Uterus (tissue), 4 donors: ENCODE measurements around the gene CSTF3. TPM values are rescaled to one million over a fixed set of nuclear protein-coding genes. Genes with fewer than 3 reads are reported as not detected.
"Not testable (repeated sequence)": the region's sequence is repeated elsewhere in the genome, so short reads cannot be mapped to it uniquely, and the experiment has no call there.

Experiments used
- DNase-seq, 2 donors: peaks; one replicate each; pipeline ENCODE4 v3.0.0-alpha.2; 2019 to 2020
- H3K27ac ChIP-seq, 2 donors: fragments of 200-600 bp; sonication (generic); 1 replicate in 1 of 2; 2 replicates in 1 of 2; pipeline ENCODE4 v1.5.1; 2016 to 2018
- H3K27me3 ChIP-seq, 2 donors: fragments of 200-600 bp; sonication (generic); one replicate each; pipeline ENCODE4 v1.5.1; 2018 to 2019; ENCODE audit warnings: control low read depth in 1 of 2
- H3K36me3 ChIP-seq, 2 donors: fragments of 200-600 bp; sonication (generic); one replicate each; pipeline ENCODE4 v1.5.1; 2019; ENCODE audit warnings: control low read depth in 1 of 2
- H3K4me1 ChIP-seq, 2 donors: fragments of 200-600 bp; sonication (generic); one replicate each; pipeline ENCODE4 v1.5.1; 2018 to 2019; ENCODE audit warnings: control low read depth in 1 of 2
- H3K4me3 ChIP-seq, 2 donors: fragments of 200-600 bp; sonication (generic); 1 replicate in 1 of 2; 2 replicates in 1 of 2; pipeline ENCODE4 v1.5.1; 2018 to 2019; ENCODE audit warnings: mild to moderate bottlenecking in 1 of 2
- H3K9me3 ChIP-seq, 2 donors: fragments of 200-600 bp; sonication (generic); one replicate each; pipeline ENCODE4 v1.5.1; 2019; ENCODE audit warnings: control low read depth in 1 of 2
- POLR2A ChIP-seq, 2 donors: fragments of 450-650 bp; IDR thresholded peaks; one replicate each; pipeline ENCODE4 v1.6.1; 2016; ENCODE audit warnings: antibody characterized with exemption in 2 of 2, mild to moderate bottlenecking in 1 of 2, moderate library complexity in 1 of 2
- intact Hi-C: fragments of 100-400 bp; cut with DNase I; formaldehyde crosslinking; loops from one replicate; pipeline ENCODE4 v1.15.1; 2023; ENCODE audit warnings: low total_unique reads
- total RNA-seq, 4 donors: library from RNA; depleted of rRNA in 3 of 4; stranded (reverse); fragments of >200 nt in 3 of 4; gene quantifications; one replicate each; pipeline versions ENCODE4 v1.1.0 to v1.2.4, GENCODE V29; 2014 to 2023
- TF ChIP-seq, protein P1 (sequence below), 4 experiments: fragments of 200-600 bp in 2 of 4; fragments of 450-650 bp in 2 of 4; sonication (generic) in 2 of 4; IDR thresholded peaks; one replicate each; pipeline ENCODE4 v1.5.1; 2016 to 2019; ENCODE audit warnings: antibody characterized with exemption in 4 of 4, mild to moderate bottlenecking in 2 of 4, moderate library complexity in 1 of 4
- donor health status: DM: yes; HTN: yes; CAD: no.

CSTF3 gene
- total RNA-seq, 4 donors from 2014 or later, result 7.9 to 53.0 (median 19.0) TPM

DNA sequence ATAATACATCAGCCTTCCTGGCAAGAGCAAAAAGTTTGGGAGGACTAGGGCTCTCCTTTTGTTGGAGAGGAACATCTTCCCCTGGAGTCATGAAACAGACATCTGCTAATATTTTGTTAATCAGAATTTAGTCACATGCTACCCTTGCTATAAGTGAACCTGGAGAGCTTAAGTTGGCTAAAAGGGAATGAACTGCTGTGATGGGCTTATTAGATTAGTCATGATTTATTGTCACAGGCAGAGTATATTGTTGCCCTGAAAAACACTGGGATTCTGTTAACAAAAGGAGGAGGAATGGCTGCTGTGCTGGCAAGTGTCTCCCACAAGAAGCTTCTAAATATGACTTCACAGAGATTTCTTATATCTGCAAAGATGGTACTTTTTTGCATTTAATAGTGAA, 105.9 kb downstream of the CSTF3 start:
- H3K27me3 ChIP-seq, result no peaks in the 10 kb centered on the region
- TF ChIP-seq POLR2A (IDR thresholded peaks at IDR 0.05), result no peak
- TF ChIP-seq, protein P1, sequence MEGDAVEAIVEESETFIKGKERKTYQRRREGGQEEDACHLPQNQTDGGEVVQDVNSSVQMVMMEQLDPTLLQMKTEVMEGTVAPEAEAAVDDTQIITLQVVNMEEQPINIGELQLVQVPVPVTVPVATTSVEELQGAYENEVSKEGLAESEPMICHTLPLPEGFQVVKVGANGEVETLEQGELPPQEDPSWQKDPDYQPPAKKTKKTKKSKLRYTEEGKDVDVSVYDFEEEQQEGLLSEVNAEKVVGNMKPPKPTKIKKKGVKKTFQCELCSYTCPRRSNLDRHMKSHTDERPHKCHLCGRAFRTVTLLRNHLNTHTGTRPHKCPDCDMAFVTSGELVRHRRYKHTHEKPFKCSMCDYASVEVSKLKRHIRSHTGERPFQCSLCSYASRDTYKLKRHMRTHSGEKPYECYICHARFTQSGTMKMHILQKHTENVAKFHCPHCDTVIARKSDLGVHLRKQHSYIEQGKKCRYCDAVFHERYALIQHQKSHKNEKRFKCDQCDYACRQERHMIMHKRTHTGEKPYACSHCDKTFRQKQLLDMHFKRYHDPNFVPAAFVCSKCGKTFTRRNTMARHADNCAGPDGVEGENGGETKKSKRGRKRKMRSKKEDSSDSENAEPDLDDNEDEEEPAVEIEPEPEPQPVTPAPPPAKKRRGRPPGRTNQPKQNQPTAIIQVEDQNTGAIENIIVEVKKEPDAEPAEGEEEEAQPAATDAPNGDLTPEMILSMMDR (IDR thresholded peaks at IDR 0.05), result no peak
- no peaks in the 10 kb centered on the region for H3K36me3 ChIP-seq
- no peak for DNase-seq
- no peaks in the 10 kb centered on the region for H3K9me3 ChIP-seq
- intact Hi-C loops, result no loop called here
- H3K27ac ChIP-seq, result no peak overlapping the region
- no peaks in the 10 kb centered on the region for H3K4me1 ChIP-seq
- no peak overlapping the region for H3K4me3 ChIP-seq

DNA sequence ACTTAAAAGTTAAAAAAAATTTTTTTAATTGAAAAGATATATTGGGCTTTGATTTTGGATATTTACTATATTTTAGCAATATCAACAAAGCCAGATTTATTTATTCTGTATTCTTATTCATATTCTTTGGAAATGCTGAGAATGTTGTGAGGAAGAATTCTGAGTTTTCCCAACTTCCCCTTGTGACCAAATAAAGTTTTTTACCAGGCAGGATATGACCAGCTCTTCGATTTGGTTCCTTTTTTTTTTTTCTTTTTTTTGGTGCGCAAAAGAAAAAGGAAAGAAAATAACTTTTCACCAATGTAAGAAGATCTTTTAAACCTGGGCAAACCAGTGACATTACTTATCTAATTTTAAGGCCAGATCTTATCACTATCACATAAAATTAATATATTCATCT, 109.0 kb downstream of the CSTF3 start:
- TF ChIP-seq, protein P1 (IDR thresholded peaks at IDR 0.05), result no peak
- TF ChIP-seq POLR2A (IDR thresholded peaks at IDR 0.05), result no peak
- H3K4me1 ChIP-seq, result no peaks in the 10 kb centered on the region
- DNase-seq, result no peak
- H3K36me3 ChIP-seq, result no peaks in the 10 kb centered on the region
- H3K27ac ChIP-seq, result no peak overlapping the region
- H3K27me3 ChIP-seq, result no peaks in the 10 kb centered on the region
- H3K9me3 ChIP-seq, result no peaks in the 10 kb centered on the region
- H3K4me3 ChIP-seq, result no peak overlapping the region
- intact Hi-C loops, result no loop called here

GRCh38 chr11:33049565-33050408, 111.5 kb downstream of the CSTF3 start:
- intact Hi-C loops, H3K4me3 ChIP-seq, H3K27ac ChIP-seq, H3K4me1 ChIP-seq, DNase-seq, H3K27me3 ChIP-seq, H3K36me3 ChIP-seq, H3K9me3 ChIP-seq: not testable (repeated sequence)

DNA sequence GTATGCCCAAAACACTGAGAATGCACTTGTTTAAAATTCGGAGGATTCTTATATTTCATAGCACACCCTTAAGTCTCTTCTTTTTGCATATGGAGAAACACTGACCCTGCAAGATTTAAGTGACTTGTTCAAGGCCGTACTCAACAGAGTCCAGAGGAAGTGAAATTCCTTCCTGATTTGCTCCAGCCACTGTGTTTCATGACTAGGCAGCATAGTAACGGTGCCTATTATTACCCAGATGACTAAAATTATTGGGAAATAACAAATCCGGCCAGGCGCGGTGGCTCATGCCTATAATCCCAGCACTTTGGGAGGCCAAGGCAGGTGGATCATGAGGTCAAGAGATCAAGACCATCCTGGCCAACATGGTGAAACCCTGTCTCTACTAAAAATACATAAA, 112.6 kb downstream of the CSTF3 start:
- H3K9me3 ChIP-seq, H3K27ac ChIP-seq, H3K36me3 ChIP-seq, H3K4me1 ChIP-seq, DNase-seq, H3K27me3 ChIP-seq, intact Hi-C loops, H3K4me3 ChIP-seq: not testable (repeated sequence)

DNA sequence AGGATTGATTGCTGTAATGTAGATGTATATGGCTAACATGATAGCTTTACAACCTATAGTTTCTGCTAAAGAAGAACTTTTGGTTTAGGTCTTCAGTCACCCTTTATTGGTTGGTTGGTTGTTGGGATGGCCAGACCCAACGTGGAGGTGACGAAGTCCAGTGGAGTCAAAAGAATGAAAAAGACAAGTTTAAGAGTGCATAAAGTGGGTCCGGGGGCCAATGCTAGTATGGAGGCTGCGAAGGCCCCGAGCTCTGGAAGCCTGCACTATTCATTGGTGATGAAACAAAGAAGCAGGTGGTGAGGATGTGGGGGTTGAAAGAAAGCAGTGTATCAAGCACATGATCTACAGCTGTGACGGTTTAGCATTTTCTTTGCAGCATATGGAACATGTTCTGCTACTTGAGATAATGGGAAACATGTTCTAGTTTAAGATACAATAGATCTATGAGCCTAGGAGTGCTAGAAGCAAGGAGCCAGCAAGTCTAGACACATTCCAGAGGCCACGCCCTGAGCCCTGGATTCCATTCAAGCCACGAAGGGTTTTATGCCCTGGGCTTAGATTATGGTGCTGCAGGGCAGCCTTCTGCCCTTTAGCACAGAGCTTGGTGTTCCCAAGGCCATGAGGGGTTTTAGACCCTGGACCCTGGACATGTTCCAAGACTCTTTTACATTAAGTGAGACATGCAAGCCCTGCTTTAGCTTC, 115.6 kb downstream of the CSTF3 start:
- Histone ChIP-seq H3K4me1 (no peaks in the 10 kb centered on the region), H3K9me3 (no peaks in the 10 kb centered on the region), H3K27ac (no peak overlapping the region), H3K36me3 (no peaks in the 10 kb centered on the region), H3K27me3 (no peaks in the 10 kb centered on the region), H3K4me3 (no peak overlapping the region)
- TF ChIP-seq, protein P1 (IDR thresholded peaks at IDR 0.05), result no peak
- TF ChIP-seq POLR2A (IDR thresholded peaks at IDR 0.05), result no peak
- intact Hi-C loops, result no loop called here
- DNase-seq, result no peak

DNA sequence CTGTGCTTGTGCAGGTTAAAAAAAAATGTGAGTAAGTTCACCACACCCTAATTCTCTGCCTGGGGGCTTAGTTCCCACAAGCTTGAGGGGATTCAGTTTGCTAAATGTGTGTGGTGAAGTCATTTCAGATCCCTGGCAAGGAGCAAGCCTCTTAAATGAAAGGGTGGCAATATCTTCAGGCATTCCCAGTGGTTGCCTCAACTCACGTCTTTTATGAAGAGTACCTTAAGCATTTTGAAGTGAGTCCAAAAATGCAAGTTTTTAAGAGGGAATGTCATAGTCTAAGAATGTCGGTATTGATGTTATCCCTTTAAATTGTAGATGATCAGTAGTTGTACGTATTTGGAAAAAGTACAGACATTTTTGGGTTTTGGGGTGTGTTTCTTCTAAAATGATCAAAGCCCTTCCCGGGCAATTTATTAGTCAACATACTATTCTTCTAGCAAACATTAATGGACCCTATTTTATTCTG, 117.0 kb downstream of the CSTF3 start:
- no peak overlapping the region for H3K27ac ChIP-seq
- H3K9me3 ChIP-seq, result no peaks in the 10 kb centered on the region
- H3K36me3 ChIP-seq, result no peaks in the 10 kb centered on the region
- H3K27me3 ChIP-seq, result no peaks in the 10 kb centered on the region
- H3K4me1 ChIP-seq, result no peaks in the 10 kb centered on the region
- no peak for TF ChIP-seq POLR2A (IDR thresholded peaks at IDR 0.05)
- TF ChIP-seq, protein P1 (IDR thresholded peaks at IDR 0.05), result no peak
- H3K4me3 ChIP-seq, result no peak overlapping the region
- no peak for DNase-seq
- intact Hi-C loops, result no loop called here
